A673 (cell line): ENCODE measurements around the gene DIP2C. TPM values are rescaled to one million over a fixed set of nuclear protein-coding genes. Genes with fewer than 3 reads are reported as not detected.
"Not testable (repeated sequence)": the region's sequence is repeated elsewhere in the genome, so short reads cannot be mapped to it uniquely, and the experiment has no call there.

ENCODE experiments used
- BruUV-seq: library from RNA; stranded (reverse); fragments of 400-500 nt; replicated peaks from 2 replicates; lab custom pipeline; 2021; lab: Mats Ljungman, UMichigan
- CTCF ChIA-PET: fragments of 300-600 bp; sonication (Branson Sonifier 250); formaldehyde crosslinking; loops from one replicate; lab custom pipeline; 2022; ENCODE audit warnings: antibody characterized with exemption; lab: Charles Lee
- POLR2A ChIA-PET: fragments of 300-600 bp; sonication (Branson Sonifier 250); formaldehyde crosslinking; loops from one replicate; lab custom pipeline; 2022; ENCODE audit warnings: antibody characterized with exemption; ENCODE audit not compliant: low non-redundant PET; lab: Charles Lee
- DNase-seq: peaks from one replicate; pipeline ENCODE4 v3.0.0-alpha.2; 2015; ENCODE audit warnings: low spot score
- H3K27ac ChIP-seq: fragments of 200-600 bp; sonication (generic); 2 replicates; pipeline ENCODE4 v1.5.1; 2016; ENCODE audit warnings: mixed run types, low read depth, mild to moderate bottlenecking, mixed read lengths, antibody characterized with exemption, low read length; ENCODE audit not compliant: poor library complexity, severe bottlenecking
- H3K27me3 ChIP-seq: fragments of 200-600 bp; sonication (generic); replicated peaks from 2 replicates; pipeline ENCODE4 v1.6.1; 2017; ENCODE audit warnings: mixed run types, low read depth, mild to moderate bottlenecking, mixed read lengths, antibody characterized with exemption, low read length; ENCODE audit not compliant: insufficient read depth, poor library complexity
- H3K36me3 ChIP-seq: fragments of 200-600 bp; sonication (generic); 2 replicates; pipeline ENCODE4 v1.6.1; 2016; ENCODE audit warnings: mixed run types, mild to moderate bottlenecking, mixed read lengths, antibody characterized with exemption, low read length; ENCODE audit not compliant: insufficient read depth, poor library complexity, severe bottlenecking
- H3K4me1 ChIP-seq: fragments of 200-600 bp; sonication (generic); 2 replicates; pipeline ENCODE4 v1.6.1; 2017; ENCODE audit warnings: mixed run types, mild to moderate bottlenecking, mixed read lengths, antibody characterized with exemption, low read length; ENCODE audit not compliant: insufficient read depth, poor library complexity, severe bottlenecking
- H3K4me3 ChIP-seq: fragments of 200-600 bp; sonication (generic); 2 replicates; pipeline ENCODE4 v1.5.1; 2016; ENCODE audit warnings: low read depth, mixed run types, mild to moderate bottlenecking, mixed read lengths, low read length; ENCODE audit not compliant: poor library complexity, severe bottlenecking
- H3K9me3 ChIP-seq: fragments of 200-600 bp; sonication (generic); 2 replicates; pipeline ENCODE4 v1.6.1; 2016; ENCODE audit warnings: mixed run types, low read depth, mild to moderate bottlenecking, mixed read lengths, antibody characterized with exemption, low read length; ENCODE audit not compliant: poor library complexity, severe bottlenecking
- CTCF ChIP-seq: fragments of 300-800, 200-600 bp; sonication (generic); conservative IDR thresholded peaks from 2 replicates; pipeline ENCODE4 v1.5.1; 2017; ENCODE audit warnings: low read depth, mild to moderate bottlenecking, antibody characterized with exemption, low read length, moderate library complexity, mixed read lengths
- EZH2 ChIP-seq: fragments of 200-600 bp; sonication (generic); IDR thresholded peaks from 2 replicates; pipeline ENCODE4 v1.6.1; 2017; ENCODE audit warnings: borderline replicate concordance, low read depth, mild to moderate bottlenecking, mixed read lengths, antibody characterized with exemption, low read length; ENCODE audit not compliant: poor library complexity, severe bottlenecking
- intact Hi-C: fragments of 100-400 bp; cut with micrococcal nuclease; formaldehyde crosslinking; loops from one replicate; pipeline ENCODE4 v1.10.0; 2022; ENCODE audit not compliant: unreplicated experiment
- total RNA-seq: library from RNA; stranded (reverse); gene quantifications from 2 replicates; pipeline ENCODE4 v1.2.3, GENCODE V29; 2021

The DIP2C gene
- total RNA-seq, 1 experiment from 2014 or later = 13.2 TPM

- no peaks in the 10 kb centered on the region for H3K9me3 ChIP-seq
- intact Hi-C loops = no loop called here
- no peaks in the 10 kb centered on the region for H3K36me3 ChIP-seq
- H3K27me3 ChIP-seq = no peaks in the 10 kb centered on the region
- DNase-seq = no peak
- no TSS peak for BruUV-seq
- H3K4me3 ChIP-seq = no peak overlapping the region
- POLR2A ChIA-PET = no interaction called here
- TF ChIP-seq CTCF (no peak), EZH2 (no peak)
- CTCF ChIA-PET = no interaction called here
- no peak overlapping the region for H3K27ac ChIP-seq
- H3K4me1 ChIP-seq = peaks cover 9% of the 10 kb centered on the region
These were observed 34.8 kb downstream of the DIP2C start for GRCh38 chr10:654647-654996.

DNA sequence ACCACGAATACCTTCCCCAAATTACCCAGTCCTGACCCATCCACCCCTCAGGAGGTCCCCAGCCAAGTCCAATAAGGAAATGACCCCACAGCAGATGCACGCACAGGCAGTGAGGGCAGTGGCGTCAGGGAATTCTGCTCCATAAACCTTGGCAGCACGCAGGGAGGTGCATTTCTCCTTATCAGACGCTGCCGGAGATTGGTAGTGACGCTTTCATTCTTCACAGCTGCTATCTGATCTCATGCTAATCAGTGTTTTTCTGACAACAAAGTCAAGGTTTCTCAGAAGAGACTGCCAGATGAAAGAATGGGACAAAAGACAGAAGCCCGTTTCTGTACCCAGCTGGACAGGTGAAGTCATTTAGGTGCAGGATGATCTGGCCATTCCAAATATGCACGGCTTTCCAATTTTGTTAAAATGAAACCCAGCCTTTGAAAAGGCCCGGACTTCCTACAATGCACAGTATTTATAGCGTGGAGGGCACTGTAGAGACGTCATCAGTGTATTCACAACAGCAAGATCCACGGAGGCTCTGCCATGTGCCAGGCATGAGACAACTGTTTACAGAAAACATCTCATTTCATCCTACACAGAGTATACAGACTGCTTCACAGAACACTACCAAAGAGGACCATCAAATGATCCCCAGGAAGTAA, 35.3 kb downstream of the DIP2C start:
- DNase-seq = no peak
- intact Hi-C loops = no loop called here
- no peaks in the 10 kb centered on the region for H3K27me3 ChIP-seq
- no peak for TF ChIP-seq EZH2
- ChIA-PET POLR2A (no interaction called here), CTCF (no interaction called here)
- H3K4me1 ChIP-seq = peaks cover 4% of the 10 kb centered on the region
- H3K9me3 ChIP-seq = no peaks in the 10 kb centered on the region
- BruUV-seq = no TSS peak
- H3K36me3 ChIP-seq = no peaks in the 10 kb centered on the region
- no peak overlapping the region for H3K27ac ChIP-seq
- no peak overlapping the region for H3K4me3 ChIP-seq

DNA sequence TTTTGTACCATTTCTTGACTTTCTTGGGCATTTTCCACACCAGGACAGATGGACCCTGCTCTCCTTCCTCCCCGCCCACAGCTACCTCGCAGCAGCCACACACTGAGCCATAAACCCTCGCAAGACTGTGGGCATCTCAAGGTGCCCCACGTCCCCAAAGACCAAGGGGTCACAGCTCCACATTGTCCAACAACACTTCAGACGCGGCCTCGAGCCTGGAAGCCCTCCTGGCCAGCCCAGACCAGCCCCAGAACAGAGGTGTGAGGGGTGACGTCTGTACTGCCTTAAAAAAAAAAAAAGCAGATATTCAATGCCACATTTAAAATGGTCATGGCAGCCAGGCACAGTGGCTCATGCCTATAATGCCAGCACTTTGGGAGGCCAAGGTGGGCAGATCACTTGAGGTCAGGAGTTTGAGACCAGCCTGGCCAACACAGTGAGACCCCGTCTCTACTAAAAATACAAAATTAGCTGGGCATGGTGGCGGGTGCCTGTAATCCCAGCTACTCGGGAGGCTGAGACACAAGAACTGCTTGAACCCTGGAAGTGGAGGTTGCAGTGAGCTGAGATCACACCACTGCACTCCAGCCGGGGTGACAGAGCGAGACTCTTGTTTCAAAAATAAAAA, 36.5 kb downstream of the DIP2C start:
- H3K27ac ChIP-seq, DNase-seq, H3K27me3 ChIP-seq, H3K4me3 ChIP-seq, CTCF ChIA-PET, H3K36me3 ChIP-seq, BruUV-seq, intact Hi-C loops, H3K4me1 ChIP-seq, H3K9me3 ChIP-seq: not testable (repeated sequence)
- POLR2A ChIA-PET = interaction anchor here (0.5 kb wide), 1 partner anchor 180 kb away, joined by 4 read pairs; no protein-coding TSS in a partner anchor

DNA sequence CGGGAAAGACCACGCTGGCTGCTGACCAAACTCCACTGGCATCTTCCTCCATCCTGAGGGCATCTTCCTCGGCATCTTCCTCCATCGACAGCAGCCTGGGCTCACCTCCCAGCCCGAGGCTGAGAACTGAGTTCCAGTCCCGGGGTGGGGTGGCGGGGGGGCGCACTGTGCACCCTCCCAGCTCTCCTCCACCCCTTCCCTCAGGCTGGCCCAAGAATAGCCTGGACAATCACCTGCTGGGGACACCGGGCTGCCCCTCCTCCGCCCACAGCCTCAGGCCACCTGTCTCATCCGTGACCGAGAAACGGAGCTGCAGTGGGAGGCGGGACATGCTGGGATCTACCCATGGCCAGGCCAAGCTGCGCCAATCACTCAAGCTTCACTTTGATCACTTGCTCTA, 37.2 kb downstream of the DIP2C start:
- BruUV-seq = no TSS peak
- ChIA-PET POLR2A (interaction anchor here (0.5 kb wide), 1 partner anchor 179 kb away, joined by 4 read pairs; no protein-coding TSS in a partner anchor), CTCF (no interaction called here)
- Histone ChIP-seq H3K36me3 (no peaks in the 10 kb centered on the region), H3K4me1 (no peaks in the 10 kb centered on the region), H3K27me3 (no peaks in the 10 kb centered on the region), H3K27ac (no peak overlapping the region), H3K4me3 (no peak overlapping the region), H3K9me3 (no peaks in the 10 kb centered on the region)
- intact Hi-C loops = no loop called here
- TF ChIP-seq CTCF (no peak), EZH2 (no peak)
- DNase-seq = no peak
